A673 (cell line): ENCODE measurements around the gene SLC15A1.

ENCODE experiments used
- CTCF ChIP-seq: fragments of 300-800, 200-600 bp; sonication (generic); conservative IDR thresholded peaks from 2 replicates; pipeline ENCODE4 v1.5.1; 2017; ENCODE audit warnings: low read depth, mild to moderate bottlenecking, antibody characterized with exemption, low read length, moderate library complexity, mixed read lengths
- EZH2 ChIP-seq: fragments of 200-600 bp; sonication (generic); IDR thresholded peaks from 2 replicates; pipeline ENCODE4 v1.6.1; 2017; ENCODE audit warnings: borderline replicate concordance, low read depth, mild to moderate bottlenecking, mixed read lengths, antibody characterized with exemption, low read length; ENCODE audit not compliant: poor library complexity, severe bottlenecking

- TF ChIP-seq CTCF = no peak
- TF ChIP-seq EZH2 = no peak
These were observed 103.8 kb downstream of the SLC15A1 start for GRCh38 chr13:98648686-98649085.
